ENCODE results near the gene KLF7.

The KLF7 gene

GRCh38 chr2:207090389-207090788 lies 75.4 kb downstream of the KLF7 start:
- no peak for TF ChIP-seq REST (IDR thresholded peaks at IDR 0.05; ENCODE audit: insufficient replicate concordance, low read depth)
- TF ChIP-seq POLR2AphosphoS5 (IDR thresholded peaks at IDR 0.05; ENCODE audit: low read depth) = no peak
- no peak for TF ChIP-seq CTCF (IDR thresholded peaks at IDR 0.05; ENCODE audit: insufficient read depth, low read length)
- no peak for TF ChIP-seq SPI1 (IDR thresholded peaks at IDR 0.05; ENCODE audit: borderline replicate concordance, low read depth)
- no peak for TF ChIP-seq GABPA (IDR thresholded peaks at IDR 0.05; ENCODE audit: low read depth)
- H3K27ac ChIP-seq (replicated peaks) = no peak overlapping the region
- DNase-seq (ENCODE audit: low read depth in 1 of 2, low spot score in 1 of 2) = no peak
- no peak overlapping the region for H3K4me3 ChIP-seq (replicated peaks; ENCODE audit: insufficient read depth, low read length)
- H3K27me3 ChIP-seq (ENCODE audit: insufficient read depth, poor library complexity, severe bottlenecking) = no peaks in the 10 kb centered on the region

GRCh38 chr2:207088839-207089238 lies 76.9 kb downstream of the KLF7 start:
- Histone ChIP-seq H3K27me3 (ENCODE audit: insufficient read depth, poor library complexity, severe bottlenecking) (no peaks in the 10 kb centered on the region), H3K27ac (replicated peaks) (no peak overlapping the region), H3K4me3 (replicated peaks; ENCODE audit: insufficient read depth, low read length) (no peak overlapping the region)
- DNase-seq (ENCODE audit: low read depth in 1 of 2, low spot score in 1 of 2) = no peak
- TF ChIP-seq CTCF (IDR thresholded peaks at IDR 0.05; ENCODE audit: insufficient read depth, low read length) (no peak), SPI1 (IDR thresholded peaks at IDR 0.05; ENCODE audit: borderline replicate concordance, low read depth) (no peak), POLR2AphosphoS5 (IDR thresholded peaks at IDR 0.05; ENCODE audit: low read depth) (no peak), GABPA (IDR thresholded peaks at IDR 0.05; ENCODE audit: low read depth) (no peak), REST (IDR thresholded peaks at IDR 0.05; ENCODE audit: insufficient replicate concordance, low read depth) (no peak)

GRCh38 chr2:207088276-207088675 lies 77.5 kb downstream of the KLF7 start:
- H3K27me3 ChIP-seq (ENCODE audit: insufficient read depth, poor library complexity, severe bottlenecking) = no peaks in the 10 kb centered on the region
- no peak for DNase-seq (ENCODE audit: low read depth in 1 of 2, low spot score in 1 of 2)
- no peak overlapping the region for H3K4me3 ChIP-seq (replicated peaks; ENCODE audit: insufficient read depth, low read length)
- TF ChIP-seq CTCF (IDR thresholded peaks at IDR 0.05; ENCODE audit: insufficient read depth, low read length) (no peak), SPI1 (IDR thresholded peaks at IDR 0.05; ENCODE audit: borderline replicate concordance, low read depth) (0 out of 2 replicates have a peak, but pooled peaks have one; percentile 2)
- H3K27ac ChIP-seq (replicated peaks) = no peak overlapping the region
